Fibroblast of lung (primary cell): ENCODE results near the gene GPR107. TPM values are rescaled to one million over a fixed set of nuclear protein-coding genes. Genes with fewer than 3 reads are reported as not detected.

ENCODE experiments used
- DNase-seq, 2 donors: peaks; one replicate each; pipeline versions ENCODE4 v3.0.0 to v3.0.0-alpha.2; 2010; ENCODE audit warnings: low read depth in 2 of 2
- H2AFZ ChIP-seq: 2 replicates; pipeline ENCODE4 v1.5.1; 2012; ENCODE audit warnings: low read length, control low read depth, inconsistent platforms
- H3K27ac ChIP-seq: 2 replicates; pipeline ENCODE4 v1.5.1; 2011; ENCODE audit warnings: low read length, control low read depth; ENCODE audit not compliant: insufficient read depth
- H3K27me3 ChIP-seq: 2 replicates; pipeline ENCODE4 v1.5.1; 2011; ENCODE audit warnings: mild to moderate bottlenecking, low read length; ENCODE audit not compliant: control insufficient read depth, insufficient read depth
- H3K36me3 ChIP-seq: 2 replicates; pipeline ENCODE4 v1.5.1; 2011; ENCODE audit warnings: low read length; ENCODE audit not compliant: control insufficient read depth, insufficient read depth
- H3K4me1 ChIP-seq: 2 replicates; pipeline ENCODE4 v1.5.1; 2011; ENCODE audit warnings: low read length; ENCODE audit not compliant: control insufficient read depth, insufficient read depth; ENCODE audit errors: extremely low read depth
- H3K4me2 ChIP-seq: 2 replicates; pipeline ENCODE4 v1.5.1; 2011; ENCODE audit warnings: low read length, control low read depth; ENCODE audit not compliant: insufficient read depth; ENCODE audit errors: extremely low read depth
- H3K4me3 ChIP-seq, 4 experiments: fragments of 200-600 bp in 1 of 4; sonication (generic) in 1 of 4; replicated peaks in 1 of 4; 2 replicates each; pipeline ENCODE4 v1.5.1; 2011 to 2016; ENCODE audit warnings: low read length in 4 of 4, low read depth in 3 of 4, mild to moderate bottlenecking in 3 of 4, control low read depth in 2 of 4, inconsistent platforms in 1 of 4, mixed read lengths in 1 of 4; ENCODE audit not compliant: insufficient read depth in 1 of 4; ENCODE audit errors: control extremely low read depth in 1 of 4
- H3K79me2 ChIP-seq: 2 replicates; pipeline ENCODE4 v1.5.1; 2012; ENCODE audit warnings: mild to moderate bottlenecking, low read length, inconsistent platforms; ENCODE audit not compliant: control insufficient read depth, insufficient read depth
- H3K9ac ChIP-seq: 2 replicates; pipeline ENCODE4 v1.5.1; 2011; ENCODE audit warnings: mild to moderate bottlenecking, low read length, control low read depth; ENCODE audit not compliant: insufficient read depth
- H3K9me3 ChIP-seq: 2 replicates; pipeline ENCODE4 v1.5.1; 2012; ENCODE audit warnings: low read depth, low read length; ENCODE audit not compliant: control insufficient read depth, insufficient read depth
- H4K20me1 ChIP-seq: 2 replicates; pipeline ENCODE4 v1.5.1; 2011; ENCODE audit warnings: low read length; ENCODE audit not compliant: control insufficient read depth, insufficient read depth; ENCODE audit errors: extremely low read depth
- CTCF ChIP-seq, 2 donors: IDR thresholded peaks in 1 of 2; conservative IDR thresholded peaks in 1 of 2; 1 replicate in 1 of 2; 2 replicates in 1 of 2; pipeline ENCODE4 v1.5.1; 2011 to 2012; ENCODE audit warnings: low read length in 2 of 2, control low read depth in 1 of 2, inconsistent platforms in 1 of 2, low read depth in 1 of 2, mild to moderate bottlenecking in 1 of 2
- EZH2 ChIP-seq: IDR thresholded peaks from 2 replicates; pipeline ENCODE4 v1.5.1; 2012; ENCODE audit warnings: low read length, control low read depth, mild to moderate bottlenecking; ENCODE audit errors: missing control alignments
- polyA plus RNA-seq, 2 donors: library from polyadenylated mRNA; depleted of rRNA in 1 of 2; stranded (reverse) in 1 of 2; unstranded in 1 of 2; fragments of >200 nt; gene quantifications; 2 replicates each; pipeline ENCODE4 v1.2.1, GENCODE V29; 2011 to 2012; ENCODE audit warnings: missing spikeins in 1 of 2
- total RNA-seq: library from RNA; depleted of rRNA; stranded (reverse); fragments of >200 nt; gene quantifications from 2 replicates; pipeline ENCODE4 v1.2.1, GENCODE V29; 2014

Gene GPR107
- total and polyA plus RNA-seq, 2 donors (not counting 1 experiment from before 2014, with no cell fraction given), result 27.6 to 43.5 TPM

DNA sequence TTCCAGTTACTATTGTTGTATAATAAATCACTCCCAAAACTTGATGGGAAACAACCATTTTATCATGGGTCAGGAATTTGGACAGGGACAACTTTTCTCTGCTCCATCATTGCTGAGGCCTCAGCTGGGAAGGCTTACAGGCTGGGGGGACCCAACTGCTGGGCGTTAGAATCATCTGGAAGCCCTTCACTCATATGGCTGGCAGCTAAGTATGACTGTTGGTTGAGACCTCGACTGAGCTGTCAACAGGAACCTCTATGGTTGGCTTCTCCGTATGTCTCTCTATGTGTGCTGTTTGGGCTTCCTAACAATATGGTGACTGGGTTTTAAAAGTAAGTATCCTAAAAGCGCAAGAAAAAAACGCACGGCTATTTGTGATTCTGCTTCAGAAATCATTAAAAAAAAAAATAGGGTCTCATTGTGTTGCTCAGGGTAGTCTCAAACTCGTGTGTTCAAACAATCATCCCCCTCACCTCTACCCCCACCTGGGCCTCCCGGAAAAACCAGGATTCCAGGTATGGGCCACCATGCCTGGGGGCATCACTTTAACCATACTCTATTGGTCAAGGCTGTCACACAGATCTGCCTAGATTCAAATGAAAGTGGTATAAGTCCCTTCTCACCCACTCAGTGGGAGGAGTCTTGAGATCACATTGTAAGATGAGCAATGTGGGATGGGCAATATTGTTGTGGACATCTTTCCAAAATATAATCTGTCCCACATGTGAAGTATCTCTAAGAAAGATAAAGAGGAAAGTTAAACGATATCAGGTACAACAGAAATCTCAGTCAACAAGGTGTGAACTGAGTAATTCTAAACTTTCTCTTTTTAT, 26.0 kb upstream of the GPR107 start:
- H3K9me3 ChIP-seq, result no peaks in the 10 kb centered on the region
- no peak overlapping the region for H3K4me3 ChIP-seq
- no peak overlapping the region for H3K27ac ChIP-seq
- H3K9ac ChIP-seq, result no peak overlapping the region
- TF ChIP-seq EZH2 (no peak), CTCF (conservative IDR thresholded peaks at IDR 0.05 in 1 of 2, IDR thresholded peaks at IDR 0.05 in 1 of 2; ENCODE audit: low read depth in 1 of 2, low read length in 2 of 2) (no peak)
- no peak overlapping the region for H2AFZ ChIP-seq
- H3K79me2 ChIP-seq, result peaks cover 12% of the 10 kb centered on the region
- H4K20me1 ChIP-seq, result no peaks in the 10 kb centered on the region
- H3K4me1 ChIP-seq, result no peaks in the 10 kb centered on the region
- H3K27me3 ChIP-seq, result no peaks in the 10 kb centered on the region
- no peaks in the 10 kb centered on the region for H3K36me3 ChIP-seq
- DNase-seq, result no peak
- H3K4me2 ChIP-seq, result no peak overlapping the region

DNA sequence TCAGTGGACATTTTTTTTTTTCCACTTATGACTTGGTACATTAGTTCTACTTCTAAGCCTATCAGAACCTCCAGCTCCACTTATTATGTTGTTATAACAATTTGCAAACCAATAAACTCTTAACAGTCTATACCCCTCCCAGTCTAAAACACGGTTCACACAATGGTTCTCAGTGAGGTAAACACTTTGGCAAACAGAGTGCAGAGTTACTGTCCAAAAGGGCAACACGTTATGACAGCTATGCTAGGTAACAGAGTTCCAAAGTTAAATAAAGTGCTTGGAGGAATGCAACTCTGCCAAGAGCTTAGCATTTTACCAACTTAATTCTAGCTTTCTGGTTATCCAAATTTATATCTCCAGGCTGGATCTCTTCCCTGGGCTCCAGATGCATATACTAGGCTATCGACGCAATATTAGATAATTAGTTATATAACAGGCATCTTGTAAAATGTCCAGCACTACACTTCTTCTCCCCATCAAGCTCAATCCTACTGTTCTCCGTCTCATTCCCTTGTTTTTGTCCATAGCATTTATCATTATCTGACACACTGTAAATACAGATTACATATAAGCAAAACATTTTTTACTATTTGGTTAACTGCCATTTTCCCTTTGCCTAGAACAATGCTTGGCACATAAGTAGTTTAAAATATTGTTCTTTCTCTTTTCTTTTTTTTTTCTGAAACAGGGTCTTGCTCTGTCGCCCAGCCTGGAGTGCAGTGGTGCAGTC, 25.0 kb upstream of the GPR107 start:
- Histone ChIP-seq H3K27me3 (no peaks in the 10 kb centered on the region), H3K9me3 (no peaks in the 10 kb centered on the region), H3K79me2 (peaks cover 20% of the 10 kb centered on the region), H3K9ac (no peak overlapping the region), H3K36me3 (no peaks in the 10 kb centered on the region), H3K4me1 (no peaks in the 10 kb centered on the region), H3K27ac (no peak overlapping the region), H3K4me2 (no peak overlapping the region), H2AFZ (no peak overlapping the region), H4K20me1 (no peaks in the 10 kb centered on the region), H3K4me3 (no peak overlapping the region)
- TF ChIP-seq EZH2, result no peak
- TF ChIP-seq CTCF (conservative IDR thresholded peaks at IDR 0.05 in 1 of 2, IDR thresholded peaks at IDR 0.05 in 1 of 2; ENCODE audit: low read depth in 1 of 2, low read length in 2 of 2), result no peak
- no peak for DNase-seq

DNA sequence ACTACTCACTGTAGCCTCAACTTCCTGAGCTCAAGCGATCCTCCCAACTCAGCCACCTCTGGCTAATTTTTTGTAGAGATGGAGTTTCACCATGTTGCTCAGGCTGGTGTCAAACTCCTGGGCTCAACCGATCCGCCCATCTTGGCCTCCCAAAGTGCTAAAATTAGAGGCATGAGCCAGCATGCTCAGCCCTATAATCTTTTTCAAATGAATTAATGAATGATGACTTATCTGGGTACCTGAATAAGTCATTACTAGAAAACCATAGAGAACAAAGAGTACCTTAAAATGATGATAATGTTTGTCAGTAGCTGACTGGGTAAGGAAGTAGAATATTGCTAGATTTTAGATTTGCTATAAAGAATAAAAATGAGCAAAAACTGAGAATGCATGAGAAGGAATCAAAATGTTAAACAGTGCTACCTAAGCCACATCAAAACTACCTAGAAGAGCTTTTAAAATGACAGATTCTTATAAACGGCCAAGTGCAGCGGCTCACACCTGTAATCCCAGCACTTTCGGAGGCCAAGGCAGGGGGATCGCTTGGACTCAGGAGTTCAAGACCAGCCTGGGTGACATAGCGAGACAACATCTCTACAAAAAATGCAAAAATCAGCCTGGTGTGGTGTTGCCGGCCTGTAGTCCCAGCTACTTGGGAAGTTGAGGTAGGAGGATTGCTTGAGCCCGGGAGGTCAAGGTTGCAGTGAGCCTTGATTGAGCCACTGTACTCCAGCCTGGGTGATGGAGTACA, 24.3 kb upstream of the GPR107 start:
- H3K9ac ChIP-seq, result no peak overlapping the region
- H2AFZ ChIP-seq, result no peak overlapping the region
- H3K9me3 ChIP-seq, result no peaks in the 10 kb centered on the region
- H3K27me3 ChIP-seq, result no peaks in the 10 kb centered on the region
- H3K27ac ChIP-seq, result no peak overlapping the region
- DNase-seq, result no peak
- H3K4me1 ChIP-seq, result no peaks in the 10 kb centered on the region
- H3K4me3 ChIP-seq, result no peak overlapping the region
- no peak overlapping the region for H3K4me2 ChIP-seq
- peaks cover 17% of the 10 kb centered on the region for H3K79me2 ChIP-seq
- no peaks in the 10 kb centered on the region for H4K20me1 ChIP-seq
- TF ChIP-seq EZH2, result no peak
- no peak for TF ChIP-seq CTCF (conservative IDR thresholded peaks at IDR 0.05 in 1 of 2, IDR thresholded peaks at IDR 0.05 in 1 of 2; ENCODE audit: low read depth in 1 of 2, low read length in 2 of 2)
- H3K36me3 ChIP-seq, result no peaks in the 10 kb centered on the region
